Caco-2 (cell line): ENCODE data around the gene PRTN3. TPM values are rescaled to one million over a fixed set of nuclear protein-coding genes. Genes with fewer than 3 reads are reported as not detected.

ENCODE experiments used
- BruUV-seq: library from RNA; stranded (reverse); fragments of 400-500 nt; replicated peaks from 2 replicates; lab custom pipeline; 2021; lab: Mats Ljungman, UMichigan
- CTCF ChIA-PET: fragments of 300-600 bp; sonication (Branson Sonifier 250); formaldehyde crosslinking; loops from one replicate; lab custom pipeline; 2022; ENCODE audit warnings: antibody characterized with exemption; lab: Charles Lee
- POLR2A ChIA-PET: fragments of 300-600 bp; sonication (Branson Sonifier 250); formaldehyde crosslinking; loops from one replicate; lab custom pipeline; 2022; ENCODE audit warnings: antibody characterized with exemption; lab: Charles Lee
- DNase-seq, 2 experiments: peaks; one replicate each; pipeline versions ENCODE4 v3.0.0 to v3.0.0-alpha.2; 2020 to 2022
- H3K27me3 ChIP-seq: replicated peaks from 2 replicates; pipeline ENCODE4 v1.6.0; 2011; ENCODE audit warnings: low read length; ENCODE audit not compliant: control insufficient read depth, insufficient read depth
- H3K36me3 ChIP-seq: 2 replicates; pipeline ENCODE4 v1.5.1; 2011; ENCODE audit warnings: low read length; ENCODE audit not compliant: control insufficient read depth, insufficient read depth
- H3K4me1 ChIP-seq: fragments of 250-450 bp; sonication (Bioruptor Pico); 2 replicates; pipeline ENCODE4 v1.5.1; 2020; ENCODE audit warnings: mild to moderate bottlenecking
- H3K4me3 ChIP-seq: 2 replicates; pipeline ENCODE4 v1.5.1; 2011; ENCODE audit warnings: low read depth, mild to moderate bottlenecking, control low read depth, low read length
- H3K9me3 ChIP-seq: fragments of 250-450 bp; sonication (Bioruptor Pico); 2 replicates; pipeline ENCODE4 v1.5.1; 2020; ENCODE audit warnings: mild to moderate bottlenecking, moderate library complexity
- H3K27ac Mint-ChIP-seq: one replicate; pipeline ENCODE4 v1.8.0; 2022; ENCODE audit warnings: mixed read lengths; ENCODE audit not compliant: unreplicated experiment
- H3K27me3 Mint-ChIP-seq: one replicate; pipeline ENCODE4 v1.8.0; 2022; ENCODE audit warnings: mixed read lengths; ENCODE audit not compliant: insufficient read depth, unreplicated experiment
- H3K36me3 Mint-ChIP-seq: one replicate; pipeline ENCODE4 v1.8.0; 2022; ENCODE audit warnings: mild to moderate bottlenecking, mixed read lengths; ENCODE audit not compliant: insufficient read depth, unreplicated experiment
- H3K4me1 Mint-ChIP-seq: one replicate; pipeline ENCODE4 v1.8.0; 2022; ENCODE audit warnings: low read depth, mixed read lengths; ENCODE audit not compliant: unreplicated experiment
- H3K4me3 Mint-ChIP-seq: one replicate; pipeline ENCODE4 v1.8.0; 2022; ENCODE audit warnings: mild to moderate bottlenecking, moderate library complexity, mixed read lengths; ENCODE audit not compliant: unreplicated experiment
- H3K9me3 Mint-ChIP-seq: one replicate; pipeline ENCODE4 v1.8.0; 2022; ENCODE audit warnings: mixed read lengths; ENCODE audit not compliant: unreplicated experiment
- intact Hi-C: fragments of 100-400 bp; cut with micrococcal nuclease; formaldehyde crosslinking; loops from one replicate; pipeline ENCODE4 v1.10.0; 2022; ENCODE audit not compliant: unreplicated experiment
- total RNA-seq: library from RNA; stranded (reverse); gene quantifications from 2 replicates; pipeline ENCODE4 v1.2.3, GENCODE V29; 2022
- TF ChIP-seq, protein P1 (sequence below), 2 experiments: fragments of 200-600 bp in 1 of 2; IDR thresholded peaks; 1 replicate in 1 of 2; 2 replicates in 1 of 2; pipeline versions ENCODE4 v1.5.1 to v1.8.0; 2011 to 2022; ENCODE audit warnings: antibody characterized with exemption in 1 of 2, control low read depth in 1 of 2, inconsistent platforms in 1 of 2, low read depth in 1 of 2, low read length in 1 of 2, mild to moderate bottlenecking in 1 of 2, moderate library complexity in 1 of 2; ENCODE audit not compliant: insufficient read depth in 1 of 2, severe bottlenecking in 1 of 2, unreplicated experiment in 1 of 2

Gene PRTN3
- total RNA-seq, 1 experiment from 2014 or later, result 0.29 TPM

DNA sequence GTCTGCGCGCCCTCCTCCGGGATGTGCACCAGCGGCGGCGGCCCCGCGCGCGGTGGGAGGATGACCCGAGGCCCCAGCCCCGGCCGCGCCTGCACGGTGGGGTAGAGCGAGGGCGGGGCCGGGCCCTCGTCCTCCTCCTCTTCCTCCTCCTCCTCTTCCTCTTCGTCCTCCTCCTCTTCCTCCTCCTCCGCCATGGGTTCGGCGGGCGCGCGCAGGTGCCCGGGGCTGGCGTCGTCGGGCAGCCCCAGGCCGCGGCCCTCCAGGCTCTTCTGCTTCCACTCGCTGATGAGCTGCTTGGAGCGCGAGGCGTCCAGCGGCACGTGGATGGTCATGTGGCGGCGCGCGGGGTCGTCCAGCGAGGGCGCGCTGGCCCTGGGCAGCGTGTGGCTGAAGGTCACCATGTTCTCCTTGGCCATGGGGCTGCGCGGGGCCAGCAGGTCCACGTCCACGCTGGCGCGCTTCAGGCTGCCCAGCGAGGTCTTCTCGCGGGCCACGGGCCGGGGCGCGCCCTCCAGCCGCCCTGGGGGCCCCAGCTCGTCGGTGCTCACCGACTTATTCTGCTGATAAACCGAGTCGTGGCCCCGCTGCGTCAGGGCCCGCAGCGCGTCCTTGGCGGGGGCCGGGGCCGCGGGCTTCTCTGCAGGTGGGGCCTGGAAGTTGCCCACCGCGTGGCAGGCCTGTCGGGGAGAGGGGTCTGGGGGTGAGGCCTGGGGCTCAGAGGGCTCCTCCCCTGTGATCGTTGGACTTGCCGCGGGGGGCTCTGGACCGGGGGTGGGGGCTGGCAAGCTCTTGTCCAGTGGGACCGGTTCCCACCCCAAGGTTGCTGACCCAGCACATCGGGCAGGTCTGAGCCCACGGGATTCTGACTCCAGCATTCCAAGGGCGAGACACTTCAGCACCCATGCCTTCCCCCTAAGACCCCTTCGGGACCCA, 27.3 kb upstream of the PRTN3 start:
- BruUV-seq, result no TSS peak
- no peaks in the 10 kb centered on the region for H3K4me1 ChIP-seq
- intact Hi-C loops, result no loop called here
- peak overlapping the region; percentile 45 for H3K4me3 Mint-ChIP-seq
- no peak overlapping the region for H3K4me3 ChIP-seq
- H3K27me3 ChIP-seq, result no peaks in the 10 kb centered on the region
- H3K27me3 Mint-ChIP-seq, result no peaks in the 10 kb centered on the region
- H3K4me1 Mint-ChIP-seq, result no peaks in the 10 kb centered on the region
- H3K9me3 ChIP-seq, result no peaks in the 10 kb centered on the region
- no peak for DNase-seq
- H3K36me3 Mint-ChIP-seq, result peaks cover 90% of the 10 kb centered on the region
- H3K36me3 ChIP-seq, result peaks cover 2% of the 10 kb centered on the region; the same call in 1 of the 2 replicates
- peaks cover 12% of the 10 kb centered on the region for H3K9me3 Mint-ChIP-seq
- POLR2A ChIA-PET, result no interaction called here
- H3K27ac Mint-ChIP-seq, result peak overlapping the region; percentile 86
- CTCF ChIA-PET, result no interaction called here
- TF ChIP-seq, protein P1, sequence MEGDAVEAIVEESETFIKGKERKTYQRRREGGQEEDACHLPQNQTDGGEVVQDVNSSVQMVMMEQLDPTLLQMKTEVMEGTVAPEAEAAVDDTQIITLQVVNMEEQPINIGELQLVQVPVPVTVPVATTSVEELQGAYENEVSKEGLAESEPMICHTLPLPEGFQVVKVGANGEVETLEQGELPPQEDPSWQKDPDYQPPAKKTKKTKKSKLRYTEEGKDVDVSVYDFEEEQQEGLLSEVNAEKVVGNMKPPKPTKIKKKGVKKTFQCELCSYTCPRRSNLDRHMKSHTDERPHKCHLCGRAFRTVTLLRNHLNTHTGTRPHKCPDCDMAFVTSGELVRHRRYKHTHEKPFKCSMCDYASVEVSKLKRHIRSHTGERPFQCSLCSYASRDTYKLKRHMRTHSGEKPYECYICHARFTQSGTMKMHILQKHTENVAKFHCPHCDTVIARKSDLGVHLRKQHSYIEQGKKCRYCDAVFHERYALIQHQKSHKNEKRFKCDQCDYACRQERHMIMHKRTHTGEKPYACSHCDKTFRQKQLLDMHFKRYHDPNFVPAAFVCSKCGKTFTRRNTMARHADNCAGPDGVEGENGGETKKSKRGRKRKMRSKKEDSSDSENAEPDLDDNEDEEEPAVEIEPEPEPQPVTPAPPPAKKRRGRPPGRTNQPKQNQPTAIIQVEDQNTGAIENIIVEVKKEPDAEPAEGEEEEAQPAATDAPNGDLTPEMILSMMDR (IDR thresholded peaks at IDR 0.05; ENCODE audit: insufficient read depth in 1 of 2, low read depth in 1 of 2, low read length in 1 of 2, severe bottlenecking in 1 of 2, unreplicated experiment in 1 of 2), result no peak

DNA sequence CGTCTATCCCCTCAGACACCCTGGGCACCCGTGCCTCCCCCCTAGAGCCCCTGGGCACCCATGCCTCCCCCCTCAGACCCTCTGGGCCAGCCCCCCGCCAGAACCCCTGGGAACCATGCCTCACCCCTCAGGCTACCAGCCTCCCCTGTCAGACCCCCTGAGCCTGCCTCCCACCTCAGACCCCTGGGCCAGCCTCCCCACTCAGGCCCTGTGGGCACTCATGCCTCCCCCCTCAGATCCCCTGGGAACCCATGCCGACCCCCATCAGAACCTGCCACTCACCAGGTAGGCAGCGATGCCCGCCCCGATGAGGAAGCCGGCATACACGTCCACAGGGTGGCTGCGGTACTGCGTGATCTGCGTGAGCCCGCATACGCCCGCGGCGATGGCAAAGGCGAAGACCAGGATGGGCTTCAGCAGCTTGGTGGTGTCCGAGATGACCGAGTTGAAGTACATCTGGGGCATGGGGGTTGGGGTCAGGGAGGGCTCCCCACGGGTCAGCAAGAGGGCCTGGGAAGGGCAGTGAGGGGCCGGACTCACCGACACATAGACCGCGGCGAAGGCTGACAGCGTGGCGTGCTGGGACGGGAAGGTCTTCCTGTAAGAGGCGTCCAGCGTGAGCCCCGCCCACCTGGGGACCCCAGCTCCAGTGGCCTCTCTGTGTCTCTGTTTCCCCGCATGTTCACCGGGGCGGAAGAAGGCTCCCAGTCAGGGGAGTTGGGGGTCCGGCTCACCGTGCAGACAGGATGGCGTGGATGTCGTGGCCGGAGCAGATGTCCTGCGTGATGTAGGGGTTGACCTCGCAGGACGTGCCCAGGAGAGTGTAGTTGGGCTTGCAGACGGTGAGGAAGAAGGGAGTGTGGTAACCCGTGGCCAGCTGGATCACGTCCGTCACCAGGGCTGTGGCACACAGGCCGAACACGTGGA, 26.4 kb upstream of the PRTN3 start:
- H3K4me3 Mint-ChIP-seq, result peak overlapping the region; percentile 45
- no peaks in the 10 kb centered on the region for H3K4me1 Mint-ChIP-seq
- no peaks in the 10 kb centered on the region for H3K27me3 ChIP-seq
- intact Hi-C loops, result no loop called here
- peaks cover 81% of the 10 kb centered on the region for H3K36me3 Mint-ChIP-seq
- no peak for DNase-seq
- H3K27me3 Mint-ChIP-seq, result no peaks in the 10 kb centered on the region
- BruUV-seq, result no TSS peak
- TF ChIP-seq, protein P1 (IDR thresholded peaks at IDR 0.05; ENCODE audit: insufficient read depth in 1 of 2, low read depth in 1 of 2, low read length in 1 of 2, severe bottlenecking in 1 of 2, unreplicated experiment in 1 of 2), result no peak
- H3K27ac Mint-ChIP-seq, result peak overlapping the region; percentile 86
- H3K36me3 ChIP-seq, result peaks cover 2% of the 10 kb centered on the region; the same call in 1 of the 2 replicates
- POLR2A ChIA-PET, result no interaction called here
- H3K9me3 Mint-ChIP-seq, result peaks cover 12% of the 10 kb centered on the region
- no peak overlapping the region for H3K4me3 ChIP-seq
- CTCF ChIA-PET, result no interaction called here
- H3K4me1 ChIP-seq, result no peaks in the 10 kb centered on the region
- no peaks in the 10 kb centered on the region for H3K9me3 ChIP-seq
